ENCODE results near the gene STX10.

DNA sequence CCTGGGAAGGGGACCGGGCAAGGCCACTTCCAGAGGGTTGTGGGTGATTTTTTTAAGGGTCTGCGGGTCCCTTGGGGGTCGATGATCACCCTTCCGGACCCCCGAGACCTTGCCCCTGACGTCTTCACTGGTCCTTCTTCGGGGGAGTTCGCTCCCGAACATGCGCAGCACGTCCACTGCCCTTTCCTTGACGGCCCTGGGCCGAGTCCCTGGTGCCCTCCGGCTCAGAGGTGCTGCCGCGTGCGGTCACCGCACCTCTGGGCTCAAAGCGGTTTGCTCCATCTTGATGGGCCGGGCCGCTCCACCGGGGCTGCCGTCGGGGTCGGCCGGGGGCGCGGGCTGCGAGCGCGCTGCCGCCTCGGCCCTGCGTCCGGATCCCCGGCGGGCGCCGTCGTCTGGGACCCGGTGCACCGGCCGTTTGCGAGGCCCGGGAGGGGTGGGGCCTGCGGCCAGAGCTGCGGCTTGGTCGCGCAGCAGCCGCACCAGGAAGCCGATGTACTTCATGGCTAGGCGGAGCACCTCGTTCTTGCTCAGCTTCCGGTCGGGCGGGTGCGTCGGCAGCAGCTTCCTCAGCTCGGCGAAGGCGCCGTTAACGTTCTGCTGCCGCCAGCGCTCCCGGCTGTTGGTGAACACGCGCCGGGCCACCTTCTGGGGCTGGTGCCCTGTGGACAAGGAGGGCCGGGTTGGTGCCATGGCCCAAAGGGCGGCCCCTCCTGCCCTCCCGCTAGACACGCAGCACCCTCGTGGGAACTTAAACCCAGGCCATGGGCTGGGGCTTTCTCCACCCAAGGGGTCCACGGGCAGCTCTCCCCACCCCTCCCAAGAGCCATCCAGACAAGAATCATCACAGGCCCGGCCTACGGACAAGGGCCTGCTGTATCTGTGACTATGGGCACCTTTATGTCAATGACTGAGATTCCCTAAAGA lies 50.8 kb downstream of the STX10 start:
- TF ChIP-seq, protein P1, sequence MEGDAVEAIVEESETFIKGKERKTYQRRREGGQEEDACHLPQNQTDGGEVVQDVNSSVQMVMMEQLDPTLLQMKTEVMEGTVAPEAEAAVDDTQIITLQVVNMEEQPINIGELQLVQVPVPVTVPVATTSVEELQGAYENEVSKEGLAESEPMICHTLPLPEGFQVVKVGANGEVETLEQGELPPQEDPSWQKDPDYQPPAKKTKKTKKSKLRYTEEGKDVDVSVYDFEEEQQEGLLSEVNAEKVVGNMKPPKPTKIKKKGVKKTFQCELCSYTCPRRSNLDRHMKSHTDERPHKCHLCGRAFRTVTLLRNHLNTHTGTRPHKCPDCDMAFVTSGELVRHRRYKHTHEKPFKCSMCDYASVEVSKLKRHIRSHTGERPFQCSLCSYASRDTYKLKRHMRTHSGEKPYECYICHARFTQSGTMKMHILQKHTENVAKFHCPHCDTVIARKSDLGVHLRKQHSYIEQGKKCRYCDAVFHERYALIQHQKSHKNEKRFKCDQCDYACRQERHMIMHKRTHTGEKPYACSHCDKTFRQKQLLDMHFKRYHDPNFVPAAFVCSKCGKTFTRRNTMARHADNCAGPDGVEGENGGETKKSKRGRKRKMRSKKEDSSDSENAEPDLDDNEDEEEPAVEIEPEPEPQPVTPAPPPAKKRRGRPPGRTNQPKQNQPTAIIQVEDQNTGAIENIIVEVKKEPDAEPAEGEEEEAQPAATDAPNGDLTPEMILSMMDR (conservative IDR thresholded peaks at IDR 0.05; ENCODE audit: low read depth, low read length): no peak
- no peak for TF ChIP-seq POLR2A (IDR thresholded peaks at IDR 0.05; ENCODE audit: low read depth, low read length)
- no peak for TF ChIP-seq RCOR1 (IDR thresholded peaks at IDR 0.05; ENCODE audit: insufficient replicate concordance, low read length)
- TF ChIP-seq, protein P2, sequence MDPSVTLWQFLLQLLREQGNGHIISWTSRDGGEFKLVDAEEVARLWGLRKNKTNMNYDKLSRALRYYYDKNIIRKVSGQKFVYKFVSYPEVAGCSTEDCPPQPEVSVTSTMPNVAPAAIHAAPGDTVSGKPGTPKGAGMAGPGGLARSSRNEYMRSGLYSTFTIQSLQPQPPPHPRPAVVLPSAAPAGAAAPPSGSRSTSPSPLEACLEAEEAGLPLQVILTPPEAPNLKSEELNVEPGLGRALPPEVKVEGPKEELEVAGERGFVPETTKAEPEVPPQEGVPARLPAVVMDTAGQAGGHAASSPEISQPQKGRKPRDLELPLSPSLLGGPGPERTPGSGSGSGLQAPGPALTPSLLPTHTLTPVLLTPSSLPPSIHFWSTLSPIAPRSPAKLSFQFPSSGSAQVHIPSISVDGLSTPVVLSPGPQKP (IDR thresholded peaks at IDR 0.05; ENCODE audit: borderline replicate concordance, low read depth, low read length): no peak
- no peak for TF ChIP-seq BHLHE40 (IDR thresholded peaks at IDR 0.05; ENCODE audit: low read depth, low read length)
- TF ChIP-seq FOS (IDR thresholded peaks at IDR 0.05; ENCODE audit: low read depth, low read length): no peak
- TF ChIP-seq SMC3 (IDR thresholded peaks at IDR 0.05; ENCODE audit: low read depth, low read length): no peak
- TF ChIP-seq, protein P3, sequence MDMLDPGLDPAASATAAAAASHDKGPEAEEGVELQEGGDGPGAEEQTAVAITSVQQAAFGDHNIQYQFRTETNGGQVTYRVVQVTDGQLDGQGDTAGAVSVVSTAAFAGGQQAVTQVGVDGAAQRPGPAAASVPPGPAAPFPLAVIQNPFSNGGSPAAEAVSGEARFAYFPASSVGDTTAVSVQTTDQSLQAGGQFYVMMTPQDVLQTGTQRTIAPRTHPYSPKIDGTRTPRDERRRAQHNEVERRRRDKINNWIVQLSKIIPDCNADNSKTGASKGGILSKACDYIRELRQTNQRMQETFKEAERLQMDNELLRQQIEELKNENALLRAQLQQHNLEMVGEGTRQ (IDR thresholded peaks at IDR 0.05; ENCODE audit: low read depth, low read length): no peak
- no peak for TF ChIP-seq MAFK (IDR thresholded peaks at IDR 0.05; ENCODE audit: low read depth, low read length)
- TF ChIP-seq RAD21 (IDR thresholded peaks at IDR 0.05; ENCODE audit: low read length): no peak
- no peak for TF ChIP-seq MXI1 (IDR thresholded peaks at IDR 0.05; ENCODE audit: borderline replicate concordance, low read depth, low read length)
- no peak for TF ChIP-seq RFX5 (IDR thresholded peaks at IDR 0.05; ENCODE audit: low read depth, low read length)
- no peak for TF ChIP-seq CEBPB (IDR thresholded peaks at IDR 0.05; ENCODE audit: low read depth, low read length)

Data from IMR-90 (cell line).